Prostate gland (tissue), 2 donors: Measurements from ENCODE around the gene GTSE1. TPM values are rescaled to one million over a fixed set of nuclear protein-coding genes. Genes with fewer than 3 reads are reported as not detected.

Experiments
- DNase-seq: peaks from one replicate; pipeline ENCODE4 v3.0.0-alpha.2; 2019; ENCODE audit warnings: low spot score
- H3K27ac ChIP-seq, 2 donors: fragments of 200-600 bp; sonication (generic); 2 replicates each; pipeline ENCODE4 v1.5.1; 2017 to 2019
- H3K27me3 ChIP-seq: fragments of 200-600 bp; sonication (generic); replicated peaks from 2 replicates; pipeline ENCODE4 v1.5.1; 2019; ENCODE audit not compliant: insufficient read depth
- H3K36me3 ChIP-seq, 2 donors: fragments of 200-600 bp; sonication (generic); 1 replicate in 1 of 2; 2 replicates in 1 of 2; pipeline versions ENCODE4 v1.5.1 to v1.8.1; 2017 to 2019
- H3K4me1 ChIP-seq: fragments of 200-600 bp; sonication (generic); replicated peaks from 2 replicates; pipeline ENCODE4 v1.5.1; 2019
- H3K4me3 ChIP-seq, 2 donors: fragments of 200-600 bp; sonication (generic); 2 replicates each; pipeline ENCODE4 v1.5.1; 2017 to 2019
- H3K9me3 ChIP-seq: fragments of 200-600 bp; sonication (generic); 2 replicates; pipeline ENCODE4 v1.5.1; 2017
- CTCF ChIP-seq, 4 experiments: fragments of 200-600 bp in 2 of 4; fragments of 450-650 bp in 2 of 4; sonication (generic) in 2 of 4; IDR thresholded peaks; 1 replicate in 3 of 4; 2 replicates in 1 of 4; pipeline ENCODE4 v1.5.1; 2016 to 2019; ENCODE audit warnings: antibody characterized with exemption in 4 of 4, mild to moderate bottlenecking in 2 of 4, moderate library complexity in 2 of 4
- POLR2A ChIP-seq: fragments of 450-650 bp; IDR thresholded peaks from one replicate; pipeline ENCODE4 v1.6.1; 2016; ENCODE audit warnings: antibody characterized with exemption, mild to moderate bottlenecking
- POLR2AphosphoS5 ChIP-seq: sonication (generic); formaldehyde crosslinking; IDR thresholded peaks from one replicate; pipeline ENCODE4 v1.6.1; 2017; ENCODE audit warnings: antibody characterized with exemption
- WGBS: methylation state at CpG from one replicate; pipeline ENCODE4 v1.1.5; 2018; 5-methylcytosine and 5-hydroxymethylcytosine counted together
- intact Hi-C: fragments of 100-400 bp; cut with DNase I; formaldehyde crosslinking; loops from one replicate; pipeline ENCODE4 v1.14.2; 2022
- total RNA-seq, 2 donors: library from RNA; depleted of rRNA; stranded (reverse); fragments of >200 nt; gene quantifications; one replicate each; pipeline ENCODE4 v1.1.0, GENCODE V29; 2016

Gene GTSE1
- total RNA-seq, 2 donors from 2014 or later: 0.46 to 4.8 TPM

GRCh38 chr22:46335201-46336118 lies 38.8 kb downstream of the GTSE1 start, which contains the start of gene TRMU:
Gene TRMU (plus strand): TSS chr22:46335714. CDS start chr22:46335765, 51 bp downstream.
- Histone ChIP-seq H3K27ac (peak within 1 kb of the TSS; percentile 85 to 86), H3K9me3 (no peaks in the 10 kb centered on the region), H3K27me3 (no peaks in the 10 kb centered on the region), H3K4me3 (peak within 1 kb of the TSS; percentile 66 to 90), H3K36me3 (peaks cover 5 to 14% of the 10 kb centered on the region in 2 donors), H3K4me1 (peaks cover 5% of the 10 kb centered on the region)
- TF ChIP-seq POLR2A (peak; percentile 56), POLR2AphosphoS5 (peak; percentile 79), CTCF (IDR thresholded peaks at IDR 0.05) (peak in 1 of 4 experiments; percentile 2)
- DNase-seq: peak; percentile 65
- 1% methylated on average over 63 of the region's 93 CpGs for WGBS
- intact Hi-C loops: no loop called here

- H3K9me3 ChIP-seq: no peaks in the 10 kb centered on the region
- peaks cover 5% of the 10 kb centered on the region for H3K4me1 ChIP-seq
- no peak for TF ChIP-seq POLR2A
- DNase-seq: no peak
- peak overlapping the region; percentile 85 to 86 for H3K27ac ChIP-seq
- WGBS: 8% methylated on average over 41 of the region's 42 CpGs
- peak overlapping the region; percentile 66 to 90 for H3K4me3 ChIP-seq
- peaks cover 5 to 14% of the 10 kb centered on the region in 2 donors for H3K36me3 ChIP-seq
- intact Hi-C loops: no loop called here
- H3K27me3 ChIP-seq: no peaks in the 10 kb centered on the region
Measured at GRCh38 chr22:46336119-46337078, 39.7 kb downstream of the GTSE1 start.

GRCh38 chr22:46337870-46338269 lies 41.2 kb downstream of the GTSE1 start:
- no peak for DNase-seq
- Histone ChIP-seq H3K4me3 (no peak overlapping the region), H3K4me1 (peaks cover 5% of the 10 kb centered on the region), H3K27me3 (no peaks in the 10 kb centered on the region), H3K36me3 (peaks cover 5 to 14% of the 10 kb centered on the region in 2 donors), H3K27ac (no peak overlapping the region), H3K9me3 (no peaks in the 10 kb centered on the region)
- 89% methylated on average over 9 of the region's 9 CpGs for WGBS
- TF ChIP-seq CTCF (IDR thresholded peaks at IDR 0.05) (no peak), POLR2A (no peak), POLR2AphosphoS5 (no peak)
- intact Hi-C loops: no loop called here

- Histone ChIP-seq H3K27ac (no peak overlapping the region), H3K4me1 (peaks cover 5% of the 10 kb centered on the region), H3K9me3 (no peaks in the 10 kb centered on the region), H3K4me3 (no peak overlapping the region), H3K27me3 (no peaks in the 10 kb centered on the region), H3K36me3 (peaks cover 7 to 14% of the 10 kb centered on the region in 2 donors)
- no peak for DNase-seq
- 91% methylated on average over 8 of the region's 8 CpGs for WGBS
- TF ChIP-seq CTCF (IDR thresholded peaks at IDR 0.05) (no peak), POLR2AphosphoS5 (no peak), POLR2A (no peak)
- intact Hi-C loops: no loop called here
Measured at GRCh38 chr22:46338636-46339035, 42.0 kb downstream of the GTSE1 start.

- Histone ChIP-seq H3K36me3 (peaks cover 7 to 14% of the 10 kb centered on the region in 2 donors), H3K4me3 (no peak overlapping the region), H3K4me1 (peaks cover 5% of the 10 kb centered on the region), H3K27ac (no peak overlapping the region), H3K9me3 (no peaks in the 10 kb centered on the region), H3K27me3 (no peaks in the 10 kb centered on the region)
- intact Hi-C loops: no loop called here
- TF ChIP-seq CTCF (IDR thresholded peaks at IDR 0.05): no peak
- no peak for TF ChIP-seq POLR2AphosphoS5
- no peak for TF ChIP-seq POLR2A
- no peak for DNase-seq
- 94% methylated on average over 5 of the region's 5 CpGs for WGBS
Measured at GRCh38 chr22:46339956-46340355, 43.3 kb downstream of the GTSE1 start.
